ENCODE measurements around the gene SPNS3.

- no peak for TF ChIP-seq CTCF (IDR thresholded peaks at IDR 0.05; ENCODE audit: low read depth, low read length, poor library complexity, severe bottlenecking)
- TF ChIP-seq EZH2phosphoT487 (IDR thresholded peaks at IDR 0.05; ENCODE audit: borderline replicate concordance, low read length): no peak
Measured at GRCh38 chr17:4500191-4500571, 66.4 kb downstream of the SPNS3 start.

Measured in DOHH2 (cell line).